Mesendoderm (in vitro differentiated cells): Measurements from ENCODE around the gene ZBTB46.

ENCODE experiments used
- DNase-seq: peaks from one replicate; pipeline ENCODE4 v3.0.0; 2013
- H2AK5ac ChIP-seq: 2 replicates; pipeline ENCODE4 v1.6.1; 2013; ENCODE audit warnings: low read length, inconsistent platforms
- H2BK120ac ChIP-seq: 2 replicates; pipeline ENCODE4 v1.6.1; 2013; ENCODE audit warnings: low read depth, mild to moderate bottlenecking, low read length, moderate library complexity, mixed read lengths
- H2BK15ac ChIP-seq: replicated peaks from 2 replicates; pipeline ENCODE4 v1.6.1; 2013; ENCODE audit warnings: low read depth, mild to moderate bottlenecking, moderate library complexity
- H2BK5ac ChIP-seq: 2 replicates; pipeline ENCODE4 v1.6.1; 2013; ENCODE audit warnings: low read length, inconsistent platforms
- H3K18ac ChIP-seq: 2 replicates; pipeline ENCODE4 v1.6.1; 2013; ENCODE audit warnings: mild to moderate bottlenecking, low read length, mixed read lengths
- H3K23ac ChIP-seq: one replicate; pipeline ENCODE4 v1.6.1; 2013; ENCODE audit warnings: low read length
- H3K27ac ChIP-seq: 2 replicates; pipeline ENCODE4 v1.5.1; 2013; ENCODE audit warnings: low read depth, mild to moderate bottlenecking, inconsistent platforms, low read length, moderate library complexity
- H3K27me3 ChIP-seq: 2 replicates; pipeline ENCODE4 v1.6.1; 2013; ENCODE audit warnings: low read length, control low read depth, mild to moderate bottlenecking, inconsistent platforms; ENCODE audit not compliant: insufficient read depth, poor library complexity
- H3K36me3 ChIP-seq: 2 replicates; pipeline ENCODE4 v1.6.1; 2013; ENCODE audit warnings: low read length, inconsistent platforms; ENCODE audit not compliant: control insufficient read depth, insufficient read depth
- H3K4ac ChIP-seq: one replicate; pipeline ENCODE4 v1.6.1; 2013; ENCODE audit warnings: low read depth, mild to moderate bottlenecking, low read length, moderate library complexity
- H3K4me1 ChIP-seq: 2 replicates; pipeline ENCODE4 v1.6.1; 2013; ENCODE audit warnings: low read depth, low read length, inconsistent platforms; ENCODE audit not compliant: control insufficient read depth
- H3K4me2 ChIP-seq: 2 replicates; pipeline ENCODE4 v1.6.1; 2013; ENCODE audit warnings: low read length
- H3K4me3 ChIP-seq: 2 replicates; pipeline ENCODE4 v1.5.1; 2013; ENCODE audit warnings: mild to moderate bottlenecking, low read length
- H3K56ac ChIP-seq: one replicate; pipeline ENCODE4 v1.6.1; 2013; ENCODE audit warnings: low read length
- H3K79me1 ChIP-seq: 2 replicates; pipeline ENCODE4 v1.6.1; 2013; ENCODE audit warnings: low read length, inconsistent platforms
- H3K79me2 ChIP-seq: 2 replicates; pipeline ENCODE4 v1.6.1; 2013; ENCODE audit warnings: mild to moderate bottlenecking, low read length; ENCODE audit not compliant: control insufficient read depth, insufficient read depth
- H3K9ac ChIP-seq: 2 replicates; pipeline ENCODE4 v1.6.1; 2013; ENCODE audit warnings: low read length, inconsistent platforms
- H4K5ac ChIP-seq: one replicate; pipeline ENCODE4 v1.6.1; 2013; ENCODE audit warnings: low read length
- H4K8ac ChIP-seq: one replicate; pipeline ENCODE4 v1.6.1; 2013; ENCODE audit warnings: low read depth, mild to moderate bottlenecking, control low read depth, low read length, moderate library complexity
- WGBS: extraction: QIAGEN DNeasy Blood & Tissue Kit; methylation state at CpG from one replicate; pipeline ENCODE4 v1.1.7; 2013; ENCODE audit warnings: low lambda C conversion rate, missing lambda C conversion rate; ENCODE audit not compliant: insufficient coverage; ENCODE audit errors: extremely low coverage; 5-methylcytosine and 5-hydroxymethylcytosine counted together

Gene ZBTB46

GRCh38 chr20:63736893-63737694, 94.0 kb downstream of the ZBTB46 start:
- H3K27ac ChIP-seq = no peak overlapping the region
- H3K4me1 ChIP-seq = no peaks in the 10 kb centered on the region
- H3K56ac ChIP-seq = peak overlapping the region; percentile 67
- no peak overlapping the region for H2BK5ac ChIP-seq
- peaks cover 4% of the 10 kb centered on the region for H3K79me1 ChIP-seq
- WGBS = no CpG with 5 or more reads among the region's 30 CpGs
- no peak overlapping the region for H2AK5ac ChIP-seq
- no peak overlapping the region for H3K4me3 ChIP-seq
- H2BK15ac ChIP-seq = no peak overlapping the region
- no peak overlapping the region for H3K4me2 ChIP-seq
- H3K79me2 ChIP-seq = peaks cover 2% of the 10 kb centered on the region
- H3K27me3 ChIP-seq = no peaks in the 10 kb centered on the region
- H3K9ac ChIP-seq = peak overlapping the region; percentile 22
- DNase-seq = no peak
- no peak overlapping the region for H3K18ac ChIP-seq
- no peak overlapping the region for H4K8ac ChIP-seq
- peaks cover 3% of the 10 kb centered on the region for H3K36me3 ChIP-seq
- no peak overlapping the region for H3K23ac ChIP-seq
- H3K4ac ChIP-seq = no peak overlapping the region
- H4K5ac ChIP-seq = no peak overlapping the region
- H2BK120ac ChIP-seq = no peak overlapping the region

- Histone ChIP-seq H3K36me3 (peaks cover 3% of the 10 kb centered on the region), H2BK120ac (no peak within 1 kb of the TSS), H3K56ac (peak within 1 kb of the TSS; percentile 67), H2BK5ac (no peak within 1 kb of the TSS), H3K4ac (no peak within 1 kb of the TSS), H3K23ac (no peak within 1 kb of the TSS), H3K4me2 (no peak within 1 kb of the TSS), H3K79me2 (peaks cover 2% of the 10 kb centered on the region), H4K8ac (no peak within 1 kb of the TSS), H2BK15ac (no peak within 1 kb of the TSS), H3K27ac (no peak within 1 kb of the TSS), H3K4me3 (no peak within 1 kb of the TSS), H3K9ac (peak within 1 kb of the TSS; percentile 22), H3K18ac (no peak within 1 kb of the TSS), H3K4me1 (no peaks in the 10 kb centered on the region), H3K79me1 (peaks cover 11% of the 10 kb centered on the region), H2AK5ac (no peak within 1 kb of the TSS), H4K5ac (no peak within 1 kb of the TSS), H3K27me3 (no peaks in the 10 kb centered on the region)
- no peak for DNase-seq
- no CpG with 5 or more reads among the region's 31 CpGs for WGBS
Measured at GRCh38 chr20:63735859-63736718, 95.0 kb downstream of the ZBTB46 start, which contains the start of gene LIME1. LIME1 (plus strand) TSS chr20:63736664; CDS start chr20:63737550, 886 bp downstream.

- Histone ChIP-seq H3K56ac (no peak overlapping the region), H3K36me3 (peaks cover 3% of the 10 kb centered on the region), H3K79me2 (peaks cover 2% of the 10 kb centered on the region), H4K8ac (no peak overlapping the region), H3K9ac (no peak overlapping the region), H3K23ac (no peak overlapping the region), H3K27me3 (no peaks in the 10 kb centered on the region), H3K4me3 (no peak overlapping the region), H3K4me2 (no peak overlapping the region), H3K79me1 (peaks cover 13% of the 10 kb centered on the region), H2AK5ac (no peak overlapping the region), H3K18ac (no peak overlapping the region), H4K5ac (no peak overlapping the region), H3K27ac (no peak overlapping the region), H3K4ac (no peak overlapping the region), H2BK15ac (no peak overlapping the region), H3K4me1 (no peaks in the 10 kb centered on the region), H2BK120ac (no peak overlapping the region), H2BK5ac (no peak overlapping the region)
- DNase-seq = no peak
- no CpG with 5 or more reads among the region's 48 CpGs for WGBS
Measured at GRCh38 chr20:63734946-63735858, 95.9 kb downstream of the ZBTB46 start.

GRCh38 chr20:63734111-63734945, 96.7 kb downstream of the ZBTB46 start:
- no peak overlapping the region for H2BK120ac ChIP-seq
- peaks cover 2% of the 10 kb centered on the region for H3K79me2 ChIP-seq
- no peak overlapping the region for H3K4me3 ChIP-seq
- no peak overlapping the region for H3K9ac ChIP-seq
- H3K18ac ChIP-seq = no peak overlapping the region
- no peak overlapping the region for H3K23ac ChIP-seq
- no peak overlapping the region for H2BK5ac ChIP-seq
- no peak overlapping the region for H4K8ac ChIP-seq
- no peak for DNase-seq
- no peaks in the 10 kb centered on the region for H3K27me3 ChIP-seq
- H2AK5ac ChIP-seq = no peak overlapping the region
- H3K36me3 ChIP-seq = peaks cover 3% of the 10 kb centered on the region
- no CpG with 5 or more reads among the region's 25 CpGs for WGBS
- H3K79me1 ChIP-seq = peaks cover 13% of the 10 kb centered on the region
- no peak overlapping the region for H3K56ac ChIP-seq
- no peak overlapping the region for H4K5ac ChIP-seq
- H3K4ac ChIP-seq = no peak overlapping the region
- no peaks in the 10 kb centered on the region for H3K4me1 ChIP-seq
- no peak overlapping the region for H3K4me2 ChIP-seq
- H3K27ac ChIP-seq = no peak overlapping the region
- no peak overlapping the region for H2BK15ac ChIP-seq

DNA sequence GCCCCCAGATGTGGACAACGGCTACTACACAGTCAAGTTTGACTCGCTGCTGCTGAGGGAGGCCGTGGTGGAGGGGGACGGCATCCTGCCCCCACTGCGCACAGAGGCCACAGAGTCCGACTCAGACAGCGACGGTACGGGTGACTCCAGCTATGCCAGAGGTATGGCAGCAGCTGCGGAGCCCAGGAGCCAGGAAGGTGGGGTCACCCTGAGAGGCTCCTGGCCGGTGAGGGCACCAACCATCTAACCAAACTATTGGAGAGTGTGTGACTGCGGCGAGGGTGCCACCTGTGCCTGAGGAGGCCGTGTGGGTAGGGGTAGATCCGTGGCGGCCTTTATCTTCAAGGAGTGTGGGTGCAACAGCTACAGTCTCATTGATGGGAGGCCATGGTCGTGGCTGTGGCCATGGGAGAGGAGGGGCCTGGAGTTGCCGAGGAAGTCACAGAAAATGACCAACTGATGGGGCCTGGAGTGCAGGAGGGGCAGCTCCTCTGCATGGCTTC, 97.4 kb downstream of the ZBTB46 start:
- Histone ChIP-seq H2BK120ac (no peak overlapping the region), H2BK15ac (no peak overlapping the region), H4K5ac (no peak overlapping the region), H3K27ac (no peak overlapping the region), H2BK5ac (no peak overlapping the region), H3K4me1 (no peaks in the 10 kb centered on the region), H3K4ac (no peak overlapping the region), H3K79me2 (peaks cover 2% of the 10 kb centered on the region), H3K18ac (no peak overlapping the region), H3K4me2 (no peak overlapping the region), H3K27me3 (no peaks in the 10 kb centered on the region), H4K8ac (no peak overlapping the region), H3K56ac (no peak overlapping the region), H3K9ac (no peak overlapping the region), H2AK5ac (no peak overlapping the region), H3K79me1 (peaks cover 13% of the 10 kb centered on the region), H3K4me3 (no peak overlapping the region), H3K36me3 (peaks cover 3% of the 10 kb centered on the region), H3K23ac (no peak overlapping the region)
- no CpG with 5 or more reads among the region's 18 CpGs for WGBS
- DNase-seq = no peak
